Measurements from ENCODE around the gene POFUT1. TPM values are rescaled to one million over a fixed set of nuclear protein-coding genes. Genes with fewer than 3 reads are reported as not detected.

Gene POFUT1
- total and polyA plus RNA-seq, 2 experiments from 2014 or later, result 9.3 to 34.0 TPM

DNA sequence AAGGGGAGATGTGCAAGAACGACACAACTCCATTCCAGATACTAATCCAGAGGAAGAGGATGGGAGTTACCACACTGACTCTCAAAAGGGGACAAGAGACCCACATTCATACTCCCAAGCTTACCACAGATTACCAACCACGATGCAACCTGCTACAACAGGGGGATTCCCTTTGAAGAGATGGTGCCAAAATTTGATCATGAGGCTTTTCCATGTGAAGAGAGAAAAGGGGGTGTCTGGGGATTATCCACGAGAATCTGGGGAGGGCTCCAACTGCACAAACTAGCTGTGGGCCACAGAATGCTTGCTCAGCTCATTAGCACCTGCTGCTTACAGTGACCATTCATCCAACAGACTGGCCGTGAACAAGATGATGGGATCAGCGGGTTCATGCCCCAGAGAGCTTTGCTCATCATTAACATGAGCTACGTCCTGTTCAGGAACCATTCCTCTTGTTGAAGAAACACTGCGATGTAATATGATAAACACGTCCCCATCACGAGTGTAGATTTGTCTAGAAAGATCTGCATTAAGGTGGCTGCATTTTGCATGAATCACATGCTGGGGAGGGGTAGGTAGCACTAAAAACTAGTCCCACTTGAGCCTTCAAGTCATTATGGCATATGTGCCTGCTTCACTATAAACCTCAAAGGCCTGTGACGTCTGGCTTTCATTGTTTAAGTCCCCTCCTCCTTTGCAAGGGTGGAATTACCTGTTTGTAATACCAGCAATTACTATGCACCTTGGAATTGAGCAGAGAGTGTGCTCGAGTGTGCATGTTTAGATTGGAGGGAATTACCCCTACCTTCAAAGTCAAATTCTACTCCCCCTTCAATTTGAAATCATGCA is 4.1 kb upstream of the POFUT1 start:
- peaks cover 24% of the 10 kb centered on the region; the same call in 1 of the 2 replicates for H3F3A ChIP-seq (replicated peaks; ENCODE audit: low read depth)
- no peak overlapping the region; the same call in 2 of the 3 replicates for H3K4me3 Mint-ChIP-seq
- H3K9me3 Mint-ChIP-seq, result no peaks in the 10 kb centered on the region
- peaks cover 46% of the 10 kb centered on the region for H3K36me3 Mint-ChIP-seq (ENCODE audit: low read depth)
- H3K79me2 ChIP-seq (replicated peaks; ENCODE audit: insufficient read depth), result peaks cover 96% of the 10 kb centered on the region
- peak overlapping the region; percentile 74 for H3K27ac Mint-ChIP-seq
- no peak for ATAC-seq
- DNase-seq (ENCODE audit: low spot score), result no peak
- H4K20me1 ChIP-seq (replicated peaks; ENCODE audit: insufficient read depth), result peaks cover 72% of the 10 kb centered on the region
- TF ChIP-seq, protein P1, sequence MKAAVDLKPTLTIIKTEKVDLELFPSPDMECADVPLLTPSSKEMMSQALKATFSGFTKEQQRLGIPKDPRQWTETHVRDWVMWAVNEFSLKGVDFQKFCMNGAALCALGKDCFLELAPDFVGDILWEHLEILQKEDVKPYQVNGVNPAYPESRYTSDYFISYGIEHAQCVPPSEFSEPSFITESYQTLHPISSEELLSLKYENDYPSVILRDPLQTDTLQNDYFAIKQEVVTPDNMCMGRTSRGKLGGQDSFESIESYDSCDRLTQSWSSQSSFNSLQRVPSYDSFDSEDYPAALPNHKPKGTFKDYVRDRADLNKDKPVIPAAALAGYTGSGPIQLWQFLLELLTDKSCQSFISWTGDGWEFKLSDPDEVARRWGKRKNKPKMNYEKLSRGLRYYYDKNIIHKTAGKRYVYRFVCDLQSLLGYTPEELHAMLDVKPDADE (IDR thresholded peaks at IDR 0.05), result no peak
- TF ChIP-seq EZH2 (IDR thresholded peaks at IDR 0.05; ENCODE audit: low read depth, unreplicated experiment) (no peak), STAT1 (IDR thresholded peaks at IDR 0.05; ENCODE audit: unreplicated experiment) (no peak), ZNF331 (CRISPR knock-in tag; IDR thresholded peaks at IDR 0.05; ENCODE audit: low read depth) (no peak), ZNF462 (CRISPR knock-in tag; IDR thresholded peaks at IDR 0.05) (no peak), ZNF114 (CRISPR knock-in tag; IDR thresholded peaks at IDR 0.05) (no peak), EZH2phosphoT487 (IDR thresholded peaks at IDR 0.05; ENCODE audit: unreplicated experiment) (no peak), JUNB (IDR thresholded peaks at IDR 0.05; ENCODE audit: unreplicated experiment) (no peak), CREB1 (CRISPR knock-in tag; IDR thresholded peaks at IDR 0.05; ENCODE audit: low read depth) (no peak), NANOG (IDR thresholded peaks at IDR 0.05; ENCODE audit: borderline replicate concordance) (no peak), POLR2AphosphoS5 (IDR thresholded peaks at IDR 0.05; ENCODE audit: low read depth) (no peak)
- TF ChIP-seq, protein P2, sequence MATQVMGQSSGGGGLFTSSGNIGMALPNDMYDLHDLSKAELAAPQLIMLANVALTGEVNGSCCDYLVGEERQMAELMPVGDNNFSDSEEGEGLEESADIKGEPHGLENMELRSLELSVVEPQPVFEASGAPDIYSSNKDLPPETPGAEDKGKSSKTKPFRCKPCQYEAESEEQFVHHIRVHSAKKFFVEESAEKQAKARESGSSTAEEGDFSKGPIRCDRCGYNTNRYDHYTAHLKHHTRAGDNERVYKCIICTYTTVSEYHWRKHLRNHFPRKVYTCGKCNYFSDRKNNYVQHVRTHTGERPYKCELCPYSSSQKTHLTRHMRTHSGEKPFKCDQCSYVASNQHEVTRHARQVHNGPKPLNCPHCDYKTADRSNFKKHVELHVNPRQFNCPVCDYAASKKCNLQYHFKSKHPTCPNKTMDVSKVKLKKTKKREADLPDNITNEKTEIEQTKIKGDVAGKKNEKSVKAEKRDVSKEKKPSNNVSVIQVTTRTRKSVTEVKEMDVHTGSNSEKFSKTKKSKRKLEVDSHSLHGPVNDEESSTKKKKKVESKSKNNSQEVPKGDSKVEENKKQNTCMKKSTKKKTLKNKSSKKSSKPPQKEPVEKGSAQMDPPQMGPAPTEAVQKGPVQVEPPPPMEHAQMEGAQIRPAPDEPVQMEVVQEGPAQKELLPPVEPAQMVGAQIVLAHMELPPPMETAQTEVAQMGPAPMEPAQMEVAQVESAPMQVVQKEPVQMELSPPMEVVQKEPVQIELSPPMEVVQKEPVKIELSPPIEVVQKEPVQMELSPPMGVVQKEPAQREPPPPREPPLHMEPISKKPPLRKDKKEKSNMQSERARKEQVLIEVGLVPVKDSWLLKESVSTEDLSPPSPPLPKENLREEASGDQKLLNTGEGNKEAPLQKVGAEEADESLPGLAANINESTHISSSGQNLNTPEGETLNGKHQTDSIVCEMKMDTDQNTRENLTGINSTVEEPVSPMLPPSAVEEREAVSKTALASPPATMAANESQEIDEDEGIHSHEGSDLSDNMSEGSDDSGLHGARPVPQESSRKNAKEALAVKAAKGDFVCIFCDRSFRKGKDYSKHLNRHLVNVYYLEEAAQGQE (IDR thresholded peaks at IDR 0.05; ENCODE audit: unreplicated experiment), result no peak
- TF ChIP-seq, protein P3, sequence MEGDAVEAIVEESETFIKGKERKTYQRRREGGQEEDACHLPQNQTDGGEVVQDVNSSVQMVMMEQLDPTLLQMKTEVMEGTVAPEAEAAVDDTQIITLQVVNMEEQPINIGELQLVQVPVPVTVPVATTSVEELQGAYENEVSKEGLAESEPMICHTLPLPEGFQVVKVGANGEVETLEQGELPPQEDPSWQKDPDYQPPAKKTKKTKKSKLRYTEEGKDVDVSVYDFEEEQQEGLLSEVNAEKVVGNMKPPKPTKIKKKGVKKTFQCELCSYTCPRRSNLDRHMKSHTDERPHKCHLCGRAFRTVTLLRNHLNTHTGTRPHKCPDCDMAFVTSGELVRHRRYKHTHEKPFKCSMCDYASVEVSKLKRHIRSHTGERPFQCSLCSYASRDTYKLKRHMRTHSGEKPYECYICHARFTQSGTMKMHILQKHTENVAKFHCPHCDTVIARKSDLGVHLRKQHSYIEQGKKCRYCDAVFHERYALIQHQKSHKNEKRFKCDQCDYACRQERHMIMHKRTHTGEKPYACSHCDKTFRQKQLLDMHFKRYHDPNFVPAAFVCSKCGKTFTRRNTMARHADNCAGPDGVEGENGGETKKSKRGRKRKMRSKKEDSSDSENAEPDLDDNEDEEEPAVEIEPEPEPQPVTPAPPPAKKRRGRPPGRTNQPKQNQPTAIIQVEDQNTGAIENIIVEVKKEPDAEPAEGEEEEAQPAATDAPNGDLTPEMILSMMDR (conservative IDR thresholded peaks at IDR 0.05; ENCODE audit: low read depth in 2 of 2), result no peak
- peaks cover 49% of the 10 kb centered on the region for H3K4me1 Mint-ChIP-seq
- H3K27me3 Mint-ChIP-seq (ENCODE audit: insufficient read depth, low read depth, poor library complexity), result peaks cover 8% of the 10 kb centered on the region
- H3K4me1 ChIP-seq (ENCODE audit: insufficient read depth), result peaks cover 44% of the 10 kb centered on the region
- H3K27ac ChIP-seq (ENCODE audit: low read depth), result peak overlapping the region; percentile 78
- no peaks in the 10 kb centered on the region for H3K9me2 ChIP-seq (ENCODE audit: insufficient read depth)
- H3K4me3 ChIP-seq, result 0 out of 2 replicates have a peak overlapping the region, but pooled peaks have one; percentile 17
- H3K36me3 ChIP-seq (ENCODE audit: insufficient read depth), result peaks cover 35% of the 10 kb centered on the region
- H2AFZ ChIP-seq, result no peak overlapping the region
- peak overlapping the region; percentile 44 for H3K4me2 ChIP-seq
- no peaks in the 10 kb centered on the region for H3K27me3 ChIP-seq (ENCODE audit: insufficient read depth)

All from GM23338 (cell line).